ENCODE results near the gene EFCAB6.

GRCh38 chr22:43509337-43509736 is 302.8 kb downstream of the EFCAB6 start:
- TF ChIP-seq POLR2A (IDR thresholded peaks at IDR 0.05; ENCODE audit: borderline replicate concordance, extremely low read depth, insufficient read depth, insufficient read length): no peak
- TF ChIP-seq MAX (IDR thresholded peaks at IDR 0.05): no peak
- no peak for TF ChIP-seq CTCF (IDR thresholded peaks at IDR 0.05 in 2 of 3, conservative IDR thresholded peaks at IDR 0.05 in 1 of 3; ENCODE audit: borderline replicate concordance in 1 of 3, insufficient read depth in 1 of 3, low read depth in 2 of 3, low read length in 2 of 3)
- no peak for TF ChIP-seq EZH2 (IDR thresholded peaks at IDR 0.05)
- no peak for TF ChIP-seq EZH2phosphoT487 (IDR thresholded peaks at IDR 0.05; ENCODE audit: borderline replicate concordance)
- no peak for TF ChIP-seq ZFX (IDR thresholded peaks at IDR 0.05)
- no peak for TF ChIP-seq POLR2AphosphoS5 (IDR thresholded peaks at IDR 0.05; ENCODE audit: low read depth, low read length)
- no peak for TF ChIP-seq CEBPB (IDR thresholded peaks at IDR 0.05; ENCODE audit: low read depth)
- no peak for TF ChIP-seq ATF3 (IDR thresholded peaks at IDR 0.05)
